Retinal pigment epithelial cell (primary cell): ENCODE results near the gene BRAF.
"Not testable (repeated sequence)": the region's sequence is repeated elsewhere in the genome, so short reads cannot be mapped to it uniquely, and the experiment has no call there.

Experiments
- DNase-seq: peaks from one replicate; pipeline ENCODE4 v3.0.0-alpha.2; 2010; ENCODE audit warnings: low read depth
- H3K4me3 ChIP-seq: 2 replicates; pipeline ENCODE4 v1.5.1; 2011; ENCODE audit warnings: mild to moderate bottlenecking, low read length, control low read depth, moderate library complexity
- TF ChIP-seq, protein P1 (sequence below): conservative IDR thresholded peaks from 2 replicates; pipeline ENCODE4 v1.5.1; 2011; ENCODE audit warnings: low read depth, low read length, control low read depth, inconsistent platforms

Gene BRAF

GRCh38 chr7:140769852-140770251, 154.9 kb downstream of the BRAF start:
- no peak overlapping the region for H3K4me3 ChIP-seq
- TF ChIP-seq, protein P1, sequence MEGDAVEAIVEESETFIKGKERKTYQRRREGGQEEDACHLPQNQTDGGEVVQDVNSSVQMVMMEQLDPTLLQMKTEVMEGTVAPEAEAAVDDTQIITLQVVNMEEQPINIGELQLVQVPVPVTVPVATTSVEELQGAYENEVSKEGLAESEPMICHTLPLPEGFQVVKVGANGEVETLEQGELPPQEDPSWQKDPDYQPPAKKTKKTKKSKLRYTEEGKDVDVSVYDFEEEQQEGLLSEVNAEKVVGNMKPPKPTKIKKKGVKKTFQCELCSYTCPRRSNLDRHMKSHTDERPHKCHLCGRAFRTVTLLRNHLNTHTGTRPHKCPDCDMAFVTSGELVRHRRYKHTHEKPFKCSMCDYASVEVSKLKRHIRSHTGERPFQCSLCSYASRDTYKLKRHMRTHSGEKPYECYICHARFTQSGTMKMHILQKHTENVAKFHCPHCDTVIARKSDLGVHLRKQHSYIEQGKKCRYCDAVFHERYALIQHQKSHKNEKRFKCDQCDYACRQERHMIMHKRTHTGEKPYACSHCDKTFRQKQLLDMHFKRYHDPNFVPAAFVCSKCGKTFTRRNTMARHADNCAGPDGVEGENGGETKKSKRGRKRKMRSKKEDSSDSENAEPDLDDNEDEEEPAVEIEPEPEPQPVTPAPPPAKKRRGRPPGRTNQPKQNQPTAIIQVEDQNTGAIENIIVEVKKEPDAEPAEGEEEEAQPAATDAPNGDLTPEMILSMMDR = no peak
- peak; percentile 4 for DNase-seq

DNA sequence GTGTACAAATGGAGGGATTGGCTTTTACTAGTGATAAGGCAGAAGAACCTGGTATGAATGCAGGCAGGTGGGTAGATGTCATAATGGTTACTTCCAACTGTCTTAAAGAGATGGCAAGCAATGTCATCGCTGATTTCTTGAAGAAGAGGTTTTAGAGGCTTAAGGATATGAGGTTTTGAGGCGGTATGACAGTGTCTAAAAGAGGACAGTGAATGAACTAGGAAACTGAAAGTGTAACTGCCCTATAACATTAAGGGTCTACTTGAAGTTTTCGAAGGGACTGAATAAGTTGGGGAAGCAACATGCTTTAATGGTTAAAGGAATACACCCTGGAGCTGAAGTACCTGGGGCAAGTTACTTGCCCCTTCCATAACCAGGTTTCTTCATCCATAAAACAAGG, 157.3 kb downstream of the BRAF start:
- TF ChIP-seq, protein P1 = no peak
- DNase-seq = no peak
- H3K4me3 ChIP-seq = no peak overlapping the region

DNA sequence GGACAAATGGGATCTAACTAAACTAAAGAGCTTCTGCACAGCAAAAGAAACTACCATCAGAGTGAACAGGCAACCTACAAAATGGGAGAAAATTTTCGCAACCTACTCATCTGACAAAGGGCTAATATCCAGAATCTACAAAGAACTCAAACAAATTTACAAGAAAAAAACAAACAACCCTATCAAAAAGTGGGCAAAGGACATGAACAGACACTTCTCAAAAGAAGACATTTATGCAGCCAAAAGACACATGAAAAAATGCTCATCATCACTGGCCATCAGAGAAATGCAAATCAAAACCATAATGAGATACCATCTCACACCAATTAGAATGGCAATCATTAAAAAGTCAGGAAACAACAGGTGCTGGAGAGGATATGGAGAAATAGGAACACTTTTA, 159.3 kb downstream of the BRAF start:
- DNase-seq, H3K4me3 ChIP-seq: not testable (repeated sequence)

DNA sequence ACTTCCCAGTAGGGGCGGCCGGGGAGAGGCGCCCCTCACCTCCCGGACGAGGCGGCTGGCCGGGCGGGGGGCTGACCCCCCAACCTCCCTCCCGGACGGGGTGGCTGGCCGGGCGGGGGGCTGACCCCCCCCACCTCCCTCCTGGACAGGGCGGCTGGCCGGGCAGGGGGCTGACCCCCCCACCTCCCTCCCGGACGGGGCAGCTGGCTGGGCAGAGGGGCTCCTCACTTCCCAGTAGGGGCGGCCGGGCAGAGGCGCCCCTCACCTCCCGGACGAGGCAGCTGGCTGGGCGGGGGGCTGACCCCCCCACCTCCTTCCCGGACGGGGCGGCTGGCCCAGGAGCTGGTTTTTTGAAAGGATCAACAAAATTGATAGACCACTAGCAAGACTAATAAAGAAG, 161.6 kb downstream of the BRAF start:
- DNase-seq = not testable (repeated sequence)

GRCh38 chr7:140761375-140761774, 163.4 kb downstream of the BRAF start:
- not testable (repeated sequence) for DNase-seq, H3K4me3 ChIP-seq

More for the DNA sequence above, 161.6 kb downstream of the BRAF start:
- H3K4me3 ChIP-seq = not testable (repeated sequence)

- TF ChIP-seq, protein P1 = no peak
- no peak overlapping the region for H3K4me3 ChIP-seq
- no peak for DNase-seq
These were observed 170.2 kb downstream of the BRAF start for GRCh38 chr7:140754506-140754905.

DNA sequence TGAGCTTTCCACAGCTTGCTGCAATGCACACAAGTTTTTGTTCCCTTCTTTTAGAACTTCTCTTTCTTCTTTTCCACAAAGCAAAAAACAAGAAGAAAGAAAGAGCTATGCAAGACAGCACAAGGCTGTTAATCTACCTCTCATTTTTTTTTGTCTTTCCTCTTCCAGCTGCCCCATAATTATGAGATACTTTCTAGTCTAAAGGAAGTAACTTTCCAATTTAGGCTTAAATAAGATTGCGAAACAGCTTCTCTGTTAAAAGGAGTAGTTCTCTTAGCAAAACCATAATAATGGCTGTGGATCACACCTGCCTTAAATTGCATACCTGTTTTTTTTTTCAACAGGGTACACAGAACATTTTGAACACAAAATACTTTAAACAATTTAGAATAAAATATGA, 172.2 kb downstream of the BRAF start:
- TF ChIP-seq, protein P1 = no peak
- DNase-seq = no peak
- H3K4me3 ChIP-seq = no peak overlapping the region

GRCh38 chr7:140746751-140747150, 178.0 kb downstream of the BRAF start:
- DNase-seq = no peak
- TF ChIP-seq, protein P1 = no peak
- H3K4me3 ChIP-seq = no peak overlapping the region

DNA sequence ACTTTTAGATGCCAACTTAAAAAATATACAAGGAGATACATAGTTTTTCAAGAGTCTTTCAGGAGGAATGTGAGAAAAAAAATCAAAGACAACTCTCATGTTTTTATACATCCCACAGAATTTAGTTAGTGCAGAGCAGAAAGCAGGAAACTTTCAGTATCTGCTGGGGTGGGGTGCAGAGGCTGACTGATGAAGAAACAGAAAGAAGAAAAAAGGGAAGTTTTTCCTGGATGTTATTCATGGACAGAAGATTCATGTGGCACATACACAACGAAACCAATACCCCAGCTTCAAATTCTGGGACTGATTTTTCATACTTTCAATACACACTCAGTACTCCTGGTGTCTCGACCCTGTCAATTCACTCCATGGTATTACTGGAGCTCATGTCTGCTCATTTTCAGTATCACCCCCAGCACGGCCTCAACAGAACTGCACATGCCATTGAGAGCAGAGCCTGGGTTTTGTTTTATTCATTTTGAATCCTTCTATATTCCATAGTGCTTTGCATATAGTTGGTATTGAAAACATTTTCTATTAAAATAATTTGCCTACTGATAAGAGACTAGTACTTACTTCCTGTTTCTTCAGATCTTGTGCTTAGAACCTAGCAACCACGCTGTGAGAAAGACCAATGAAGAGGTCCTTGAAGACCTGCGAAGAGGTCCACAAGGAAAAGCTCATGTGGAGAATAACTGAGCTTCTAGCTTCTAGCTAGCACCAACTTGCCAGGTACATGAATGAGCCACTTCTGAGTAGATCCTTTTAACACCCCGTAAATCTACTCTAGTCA, 179.3 kb downstream of the BRAF start:
- TF ChIP-seq, protein P1 = no peak
- DNase-seq = no peak
- H3K4me3 ChIP-seq = no peak overlapping the region
